GM10266 (cell line): ENCODE results near the gene SLC4A8.

Experiments
- DNase-seq: peaks from one replicate; pipeline ENCODE4 v3.0.0; 2012; ENCODE audit errors: extremely low spot score
- TF ChIP-seq, protein P1 (sequence below): IDR thresholded peaks from 2 replicates; pipeline ENCODE4 v1.5.1; 2012; ENCODE audit warnings: mild to moderate bottlenecking, low read depth; ENCODE audit not compliant: control insufficient read depth, insufficient read depth; ENCODE audit errors: missing control alignments

SLC4A8 gene

DNA sequence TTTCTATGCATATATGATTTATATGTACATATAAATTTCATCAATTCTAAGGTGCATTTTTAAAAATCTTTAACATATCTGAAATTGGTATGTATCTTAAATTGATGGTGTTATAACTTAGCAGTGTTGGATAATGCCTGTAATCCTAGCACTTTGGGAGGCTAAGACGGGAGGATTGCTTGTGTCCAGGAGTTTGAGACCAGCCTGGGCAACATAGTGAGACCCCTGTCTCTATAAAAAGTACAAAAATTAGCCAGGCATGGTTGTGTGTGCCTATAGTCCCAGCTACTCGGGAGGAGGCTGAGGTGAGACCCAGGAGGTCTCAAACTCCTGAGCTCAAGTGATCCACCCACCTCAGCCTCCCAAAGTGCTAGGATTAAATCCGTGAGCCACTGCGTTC is 27.0 kb upstream of the SLC4A8 start:
- TF ChIP-seq, protein P1, sequence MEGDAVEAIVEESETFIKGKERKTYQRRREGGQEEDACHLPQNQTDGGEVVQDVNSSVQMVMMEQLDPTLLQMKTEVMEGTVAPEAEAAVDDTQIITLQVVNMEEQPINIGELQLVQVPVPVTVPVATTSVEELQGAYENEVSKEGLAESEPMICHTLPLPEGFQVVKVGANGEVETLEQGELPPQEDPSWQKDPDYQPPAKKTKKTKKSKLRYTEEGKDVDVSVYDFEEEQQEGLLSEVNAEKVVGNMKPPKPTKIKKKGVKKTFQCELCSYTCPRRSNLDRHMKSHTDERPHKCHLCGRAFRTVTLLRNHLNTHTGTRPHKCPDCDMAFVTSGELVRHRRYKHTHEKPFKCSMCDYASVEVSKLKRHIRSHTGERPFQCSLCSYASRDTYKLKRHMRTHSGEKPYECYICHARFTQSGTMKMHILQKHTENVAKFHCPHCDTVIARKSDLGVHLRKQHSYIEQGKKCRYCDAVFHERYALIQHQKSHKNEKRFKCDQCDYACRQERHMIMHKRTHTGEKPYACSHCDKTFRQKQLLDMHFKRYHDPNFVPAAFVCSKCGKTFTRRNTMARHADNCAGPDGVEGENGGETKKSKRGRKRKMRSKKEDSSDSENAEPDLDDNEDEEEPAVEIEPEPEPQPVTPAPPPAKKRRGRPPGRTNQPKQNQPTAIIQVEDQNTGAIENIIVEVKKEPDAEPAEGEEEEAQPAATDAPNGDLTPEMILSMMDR, result no peak
- no peak for DNase-seq

GRCh38 chr12:51399891-51400290 is 24.7 kb upstream of the SLC4A8 start:
- DNase-seq, result no peak
- TF ChIP-seq, protein P1, result no peak

- no peak for DNase-seq
These were observed 23.6 kb upstream of the SLC4A8 start for GRCh38 chr12:51401020-51401419.

DNA sequence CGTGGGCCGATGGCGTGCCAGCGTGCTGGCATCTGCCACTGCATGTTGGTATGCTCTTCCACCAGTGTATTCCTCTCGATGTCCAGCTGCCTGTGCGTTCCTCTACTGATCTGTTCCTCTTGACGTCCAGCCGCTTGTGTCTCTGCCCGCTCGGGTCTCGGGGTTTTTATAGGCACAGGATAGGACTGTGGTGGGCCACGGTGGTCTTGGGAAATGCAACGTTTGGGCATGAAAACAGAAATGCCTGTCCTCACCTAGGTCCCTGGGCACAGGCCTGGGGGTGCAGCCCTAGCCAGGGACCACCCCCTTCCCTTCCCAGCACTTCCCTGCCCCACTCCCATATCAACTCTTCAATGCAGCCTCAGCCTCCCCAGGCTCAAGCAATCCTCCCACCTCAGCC is 23.1 kb upstream of the SLC4A8 start:
- DNase-seq, result no peak
- TF ChIP-seq, protein P1, result no peak

More at GRCh38 chr12:51401020-51401419, 23.6 kb upstream of the SLC4A8 start:
- TF ChIP-seq, protein P1, result no peak

DNA sequence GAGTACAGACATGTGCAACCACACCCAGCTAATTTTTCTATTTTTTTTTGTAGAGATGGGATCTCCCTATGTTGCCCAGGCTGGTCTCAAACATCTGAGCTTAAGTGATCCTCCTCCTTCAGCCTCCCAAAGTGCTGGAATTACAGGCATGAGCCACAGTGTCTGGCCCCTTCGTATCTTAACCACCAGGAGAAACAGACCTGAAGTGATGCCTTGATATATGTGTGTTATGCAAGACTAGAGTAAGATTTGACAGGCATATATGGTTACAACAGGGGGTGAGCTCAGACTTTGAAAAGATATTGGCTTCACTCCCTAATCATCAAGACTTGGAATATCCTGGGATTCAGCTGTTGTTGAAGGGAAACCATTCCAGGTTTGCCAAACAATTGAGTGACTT is 22.7 kb upstream of the SLC4A8 start:
- DNase-seq, result no peak
- TF ChIP-seq, protein P1, result no peak

DNA sequence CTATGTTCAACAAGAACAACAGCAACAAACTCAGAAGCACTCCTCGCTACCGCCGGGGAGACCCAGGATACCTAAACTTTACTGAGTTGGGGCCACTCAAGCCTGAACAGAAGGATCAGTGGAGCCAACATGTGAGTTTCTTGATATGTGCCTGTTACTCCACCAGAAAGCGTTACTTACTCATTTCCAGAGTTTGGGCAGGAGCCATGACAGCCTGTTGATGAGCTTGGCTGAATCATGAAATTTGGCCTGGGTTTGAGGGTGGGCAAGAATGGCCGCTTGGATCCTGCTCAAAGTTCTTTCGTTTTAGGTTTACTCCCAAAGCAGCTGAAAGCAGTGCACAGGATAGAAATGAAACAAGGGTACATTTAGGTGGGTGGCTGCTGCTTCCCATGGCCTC is 21.5 kb upstream of the SLC4A8 start:
- TF ChIP-seq, protein P1, result no peak
- no peak for DNase-seq

DNA sequence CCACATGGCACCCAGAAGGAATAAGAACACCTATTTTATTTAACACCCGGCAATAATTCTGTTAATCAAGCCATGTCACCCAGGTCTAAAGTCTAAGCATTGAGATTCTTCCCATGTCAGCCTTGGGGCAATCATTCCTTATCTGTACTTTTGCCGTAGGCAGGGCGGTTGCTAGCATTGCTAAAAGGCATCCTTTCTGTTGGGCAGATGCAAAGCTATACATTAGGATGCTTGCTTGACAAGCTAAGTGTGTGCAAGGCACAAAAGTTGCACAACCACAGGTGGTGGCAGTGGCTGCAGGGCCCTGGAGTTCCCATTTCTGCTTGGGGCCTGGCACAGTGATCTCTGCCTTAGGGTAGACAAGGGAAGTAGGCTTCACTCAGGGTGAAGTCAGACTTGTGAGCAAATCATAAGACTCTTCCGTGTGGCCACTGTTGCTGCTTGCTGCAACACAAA is 20.9 kb upstream of the SLC4A8 start:
- TF ChIP-seq, protein P1, result no peak
- no peak for DNase-seq
